SK-N-SH (cell line): ENCODE data around the gene RCAN2.

Experiments used
- CTCF ChIP-seq: fragments of 200-600 bp; sonication (generic); IDR thresholded peaks from 2 replicates; pipeline ENCODE4 v1.6.1; 2017; ENCODE audit warnings: antibody characterized with exemption, mild to moderate bottlenecking, moderate library complexity
- EP300 ChIP-seq, 2 experiments: IDR thresholded peaks; 2 replicates each; pipeline versions ENCODE4 v1.4.0 to v1.6.1; 2012; ENCODE audit warnings: borderline replicate concordance in 1 of 2, low read depth in 1 of 2, low read length in 1 of 2
- EZH2phosphoT487 ChIP-seq: fragments of 200-600 bp; sonication (generic); IDR thresholded peaks from 2 replicates; pipeline ENCODE4 v1.6.1; 2017; ENCODE audit warnings: low read depth, mixed run types, mild to moderate bottlenecking, antibody characterized with exemption, moderate library complexity, borderline replicate concordance
- FOSL2 ChIP-seq: IDR thresholded peaks from 2 replicates; pipeline ENCODE4 v1.4.0; 2012; ENCODE audit warnings: low read depth, mild to moderate bottlenecking, moderate library complexity, borderline replicate concordance
- GABPA ChIP-seq: IDR thresholded peaks from 2 replicates; pipeline ENCODE4 v1.4.0; 2012; ENCODE audit warnings: low read depth, mild to moderate bottlenecking
- MAX ChIP-seq: IDR thresholded peaks from 2 replicates; pipeline ENCODE4 v1.4.0; 2012; ENCODE audit warnings: low read depth
- POLR2AphosphoS5 ChIP-seq: IDR thresholded peaks from 2 replicates; pipeline ENCODE4 v1.6.1; 2012; ENCODE audit warnings: low read depth, low read length
- RAD21 ChIP-seq: IDR thresholded peaks from 2 replicates; pipeline ENCODE4 v1.6.1; 2012; ENCODE audit warnings: mild to moderate bottlenecking, low read length
- REST ChIP-seq: IDR thresholded peaks from 2 replicates; pipeline ENCODE4 v1.6.1; 2012; ENCODE audit warnings: mild to moderate bottlenecking, low read depth, low read length, moderate library complexity
- RFX5 ChIP-seq: IDR thresholded peaks from 2 replicates; pipeline ENCODE4 v1.6.1; 2012; ENCODE audit warnings: mild to moderate bottlenecking, improper control_type of control experiment, low read length
- YY1 ChIP-seq: IDR thresholded peaks from 2 replicates; pipeline ENCODE4 v1.4.0; 2012; ENCODE audit warnings: low read depth, mild to moderate bottlenecking
- TF ChIP-seq, protein P1 (sequence below): fragments of 150-350 bp; IDR thresholded peaks from 2 replicates; pipeline ENCODE4 v1.6.1; 2017; ENCODE audit warnings: antibody characterized with exemption, low read length, low read depth, borderline replicate concordance

- TF ChIP-seq FOSL2, result no peak
- no peak for TF ChIP-seq GABPA
- TF ChIP-seq EZH2phosphoT487, result no peak
- TF ChIP-seq RAD21, result no peak
- TF ChIP-seq REST, result no peak
- TF ChIP-seq RFX5, result no peak
- TF ChIP-seq CTCF, result no peak
- TF ChIP-seq, protein P1, sequence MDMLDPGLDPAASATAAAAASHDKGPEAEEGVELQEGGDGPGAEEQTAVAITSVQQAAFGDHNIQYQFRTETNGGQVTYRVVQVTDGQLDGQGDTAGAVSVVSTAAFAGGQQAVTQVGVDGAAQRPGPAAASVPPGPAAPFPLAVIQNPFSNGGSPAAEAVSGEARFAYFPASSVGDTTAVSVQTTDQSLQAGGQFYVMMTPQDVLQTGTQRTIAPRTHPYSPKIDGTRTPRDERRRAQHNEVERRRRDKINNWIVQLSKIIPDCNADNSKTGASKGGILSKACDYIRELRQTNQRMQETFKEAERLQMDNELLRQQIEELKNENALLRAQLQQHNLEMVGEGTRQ, result no peak
- no peak for TF ChIP-seq EP300 (IDR thresholded peaks at IDR 0.05; ENCODE audit: borderline replicate concordance in 1 of 2, low read depth in 1 of 2, low read length in 1 of 2)
- TF ChIP-seq POLR2AphosphoS5, result no peak
- TF ChIP-seq YY1, result no peak
- no peak for TF ChIP-seq MAX
Observed at GRCh38 chr6:46393940-46394337, 97.3 kb downstream of the RCAN2 start.
